ENCODE measurements around the gene C1orf35. TPM values are rescaled to one million over a fixed set of nuclear protein-coding genes. Genes with fewer than 3 reads are reported as not detected.

C1orf35 gene
- total RNA-seq, result 10 to 100 TPM; 24.7 to 25.6 TPM

GRCh38 chr1:228102791-228103620 is at the start of gene C1orf35:
Gene C1orf35, minus strand, starts transcription at chr1:228103325. Its CDS starts 98 bp downstream, at chr1:228103227.
- Mint-ChIP-seq H3K9me3 (ENCODE audit: insufficient read depth) (no peaks in the 10 kb centered on the region), H3K27me3 (ENCODE audit: low read depth) (no peaks in the 10 kb centered on the region), H3K4me3 (peak within 1 kb of the TSS; percentile 80), H3K36me3 (ENCODE audit: low read depth) (peaks cover 39% of the 10 kb centered on the region), H3K4me1 (ENCODE audit: low read depth) (peaks cover 38% of the 10 kb centered on the region), H3K27ac (peak within 1 kb of the TSS; percentile 91)
- CTCF ChIA-PET, result no interaction called here
- peak; percentile 96 for DNase-seq
- peak; percentile 87 for ATAC-seq
- POLR2A ChIA-PET, result no interaction called here

GRCh38 chr1:228152918-228153258 is 49.8 kb upstream of the C1orf35 start:
- H3K36me3 Mint-ChIP-seq (ENCODE audit: low read depth), result no peaks in the 10 kb centered on the region
- H3K4me1 Mint-ChIP-seq (ENCODE audit: low read depth), result peaks cover 40% of the 10 kb centered on the region
- H3K27ac Mint-ChIP-seq, result peak overlapping the region; percentile 68
- CTCF ChIA-PET, result interaction anchor here (0.6 to 1.5 kb wide), 2 partner anchors 13 to 369 kb away, joined by 3 to 4 read pairs; no protein-coding TSS in a partner anchor
- H3K27me3 Mint-ChIP-seq (ENCODE audit: low read depth), result no peaks in the 10 kb centered on the region
- DNase-seq (no peak), ATAC-seq (no peak)
- H3K4me3 Mint-ChIP-seq, result no peak overlapping the region
- H3K9me3 Mint-ChIP-seq (ENCODE audit: insufficient read depth), result no peaks in the 10 kb centered on the region
- POLR2A ChIA-PET, result no interaction called here

- H3K4me3 Mint-ChIP-seq, result no peak overlapping the region
- ATAC-seq, result no peak
- ChIA-PET CTCF (interaction anchor here (1.5 kb wide), 1 partner anchor 14 kb away, joined by 4 read pairs; no protein-coding TSS in a partner anchor), POLR2A (interaction anchor here (0.8 to 1.3 kb wide), 3 partner anchors 11 to 70 kb away, joined by 3 to 6 read pairs (median 3); no protein-coding TSS in a partner anchor)
- peaks cover 36% of the 10 kb centered on the region for H3K4me1 Mint-ChIP-seq (ENCODE audit: low read depth)
- no peaks in the 10 kb centered on the region for H3K9me3 Mint-ChIP-seq (ENCODE audit: insufficient read depth)
- H3K27me3 Mint-ChIP-seq (ENCODE audit: low read depth), result no peaks in the 10 kb centered on the region
- H3K27ac Mint-ChIP-seq, result peak overlapping the region; percentile 68
- H3K36me3 Mint-ChIP-seq (ENCODE audit: low read depth), result no peaks in the 10 kb centered on the region
- no peak for DNase-seq
These were observed 49.2 kb upstream of the C1orf35 start for GRCh38 chr1:228152097-228152917.

DNA sequence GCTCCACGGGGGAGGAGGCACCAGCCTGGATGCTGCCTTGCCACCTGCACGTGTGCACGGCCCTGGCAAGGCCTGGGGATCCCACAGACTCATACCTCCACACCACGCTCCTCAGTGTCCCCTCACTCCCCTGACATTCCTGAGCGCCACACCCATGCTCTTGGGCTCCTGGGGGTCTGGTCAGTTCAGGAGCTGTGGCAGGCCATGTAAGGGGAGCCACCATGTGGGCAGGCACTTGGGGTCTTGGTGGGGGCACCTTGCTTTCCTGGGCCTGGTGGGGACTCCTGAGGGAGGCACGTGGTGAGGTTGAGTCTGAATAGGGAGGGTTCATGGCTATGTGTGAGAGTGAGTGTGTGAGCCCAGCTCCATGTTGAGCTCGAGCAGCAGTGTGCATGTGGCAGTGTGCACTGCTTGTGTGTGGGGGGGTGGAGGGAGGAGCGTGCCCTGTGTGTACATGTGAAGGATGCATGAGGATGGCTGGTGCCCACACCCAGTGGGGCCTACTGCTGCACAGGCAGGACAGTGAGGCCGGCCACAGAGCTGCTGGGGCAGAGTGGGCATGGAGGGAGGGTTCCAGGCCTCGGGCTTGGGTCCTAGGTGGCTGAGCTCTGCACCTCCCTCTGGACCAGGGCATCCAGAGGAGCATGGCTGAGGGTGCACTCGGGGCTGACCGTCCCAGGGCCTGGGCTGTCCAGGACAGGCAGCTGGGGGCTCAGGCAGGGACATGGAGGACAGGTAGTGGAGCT is 48.2 kb upstream of the C1orf35 start:
- Mint-ChIP-seq H3K27ac (peak overlapping the region; percentile 22), H3K4me3 (no peak overlapping the region), H3K36me3 (ENCODE audit: low read depth) (no peaks in the 10 kb centered on the region), H3K27me3 (ENCODE audit: low read depth) (no peaks in the 10 kb centered on the region), H3K9me3 (ENCODE audit: insufficient read depth) (no peaks in the 10 kb centered on the region), H3K4me1 (ENCODE audit: low read depth) (peaks cover 28% of the 10 kb centered on the region)
- ATAC-seq (no peak), DNase-seq (no peak)
- ChIA-PET POLR2A (interaction anchor here (0.8 to 1.3 kb wide), 3 partner anchors 10 to 69 kb away, joined by 3 to 6 read pairs (median 3); no protein-coding TSS in a partner anchor), CTCF (no interaction called here)

- ATAC-seq, result no peak
- no peak for DNase-seq
- no peak overlapping the region for H3K4me3 Mint-ChIP-seq
- no peaks in the 10 kb centered on the region for H3K36me3 Mint-ChIP-seq (ENCODE audit: low read depth)
- no peaks in the 10 kb centered on the region for H3K9me3 Mint-ChIP-seq (ENCODE audit: insufficient read depth)
- ChIA-PET CTCF (no interaction called here), POLR2A (no interaction called here)
- H3K27ac Mint-ChIP-seq, result no peak overlapping the region
- no peaks in the 10 kb centered on the region for H3K27me3 Mint-ChIP-seq (ENCODE audit: low read depth)
- peaks cover 21% of the 10 kb centered on the region for H3K4me1 Mint-ChIP-seq (ENCODE audit: low read depth)
These were observed 47.5 kb upstream of the C1orf35 start for GRCh38 chr1:228150461-228151179.

DNA sequence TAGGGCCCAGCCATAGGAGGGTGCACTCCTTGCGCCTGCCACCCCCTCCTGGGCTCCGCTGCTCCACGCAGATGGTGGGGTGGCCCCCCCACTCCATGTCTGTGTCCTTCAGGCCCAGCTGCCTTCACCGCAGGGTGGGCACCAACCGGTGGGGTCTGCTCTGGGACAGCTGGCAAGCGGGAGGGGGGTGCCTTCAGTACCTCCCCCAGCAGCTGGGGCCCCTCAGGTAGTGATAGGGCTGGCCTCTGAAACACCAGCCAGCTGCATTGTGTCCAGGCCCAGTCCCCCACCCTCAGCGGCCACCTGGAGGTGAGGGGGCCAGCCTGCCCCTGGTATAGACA is 47.0 kb upstream of the C1orf35 start:
- DNase-seq (no peak), ATAC-seq (no peak)
- no peak overlapping the region for H3K4me3 Mint-ChIP-seq
- peaks cover 17% of the 10 kb centered on the region for H3K4me1 Mint-ChIP-seq (ENCODE audit: low read depth)
- ChIA-PET CTCF (no interaction called here), POLR2A (no interaction called here)
- H3K36me3 Mint-ChIP-seq (ENCODE audit: low read depth), result no peaks in the 10 kb centered on the region
- no peak overlapping the region for H3K27ac Mint-ChIP-seq
- no peaks in the 10 kb centered on the region for H3K27me3 Mint-ChIP-seq (ENCODE audit: low read depth)
- no peaks in the 10 kb centered on the region for H3K9me3 Mint-ChIP-seq (ENCODE audit: insufficient read depth)

DNA sequence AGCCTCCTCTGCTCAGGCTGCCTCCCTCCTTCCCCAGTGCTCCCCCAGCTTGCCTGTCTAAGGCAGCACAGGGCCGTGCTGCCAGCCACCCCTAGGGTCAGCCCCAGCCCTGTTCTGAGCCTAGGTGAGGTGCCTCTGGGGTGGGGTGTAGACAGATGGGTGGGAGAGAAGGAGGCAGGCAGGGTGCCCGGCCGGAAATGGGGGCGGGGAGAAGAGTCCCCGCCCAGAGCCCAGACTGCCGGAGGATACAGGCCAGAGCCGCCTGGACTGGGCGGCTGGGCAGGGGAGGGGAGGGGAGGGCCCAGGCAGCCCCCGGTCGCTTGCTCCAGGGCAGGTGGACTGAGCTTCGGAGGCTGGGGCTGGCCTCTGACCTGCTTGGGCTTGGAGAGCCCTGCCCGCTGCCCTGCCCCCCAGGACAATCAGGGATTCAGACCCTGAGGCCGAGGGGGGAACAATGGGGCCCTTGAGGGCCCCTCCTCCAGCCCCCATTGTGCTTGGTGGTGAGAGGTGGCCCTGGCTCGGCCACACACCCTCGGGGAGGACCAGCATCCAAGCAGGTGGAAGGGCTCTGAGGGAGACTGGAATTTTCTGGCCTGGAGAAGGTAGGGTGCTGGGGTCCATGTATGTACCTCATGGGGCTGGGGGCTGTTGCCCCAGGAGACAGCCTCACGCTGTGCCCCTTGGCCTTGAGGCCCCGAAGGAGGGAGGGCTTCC is 46.4 kb upstream of the C1orf35 start, which contains the start of gene GJC2:
Gene GJC2, plus strand, starts transcription at position 525 of the 714 bp plus-strand sequence. CDS start 7,829 bp downstream, outside the sequence.
- Mint-ChIP-seq H3K27me3 (ENCODE audit: low read depth) (no peaks in the 10 kb centered on the region), H3K27ac (no peak within 1 kb of the TSS), H3K4me1 (ENCODE audit: low read depth) (peaks cover 11% of the 10 kb centered on the region), H3K4me3 (no peak within 1 kb of the TSS), H3K9me3 (ENCODE audit: insufficient read depth) (no peaks in the 10 kb centered on the region), H3K36me3 (ENCODE audit: low read depth) (no peaks in the 10 kb centered on the region)
- no peak for DNase-seq
- CTCF ChIA-PET, result no interaction called here
- ATAC-seq, result no peak
- POLR2A ChIA-PET, result no interaction called here

DNA sequence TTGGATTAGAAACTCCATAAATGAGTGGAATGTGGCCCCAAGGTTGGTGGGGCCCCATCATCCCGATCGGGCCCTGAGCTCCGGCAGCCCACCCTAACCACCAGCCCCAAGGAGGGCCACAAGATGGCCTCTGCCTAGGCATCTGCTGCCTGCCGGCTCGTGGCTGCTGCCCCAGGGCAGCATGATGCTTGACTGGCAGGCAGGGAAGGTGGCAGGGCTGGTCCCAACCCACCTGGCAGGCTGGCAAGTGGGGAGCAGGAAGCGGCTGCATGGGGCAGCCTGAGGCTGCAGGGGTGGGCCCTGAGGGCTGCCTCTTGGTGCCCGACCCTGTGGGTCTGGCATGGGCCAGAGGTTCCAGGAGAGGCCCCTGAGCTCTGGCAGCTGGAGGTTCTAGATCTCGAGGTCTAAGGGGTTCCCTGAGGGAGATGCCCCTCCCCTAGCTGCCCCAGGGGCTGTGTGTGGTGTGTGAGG is 45.8 kb upstream of the C1orf35 start:
- Mint-ChIP-seq H3K36me3 (ENCODE audit: low read depth) (no peaks in the 10 kb centered on the region), H3K27ac (no peak overlapping the region), H3K27me3 (ENCODE audit: low read depth) (no peaks in the 10 kb centered on the region), H3K4me1 (ENCODE audit: low read depth) (peaks cover 14% of the 10 kb centered on the region), H3K4me3 (no peak overlapping the region), H3K9me3 (ENCODE audit: insufficient read depth) (no peaks in the 10 kb centered on the region)
- no peak for DNase-seq
- no peak for ATAC-seq
- POLR2A ChIA-PET, result no interaction called here
- CTCF ChIA-PET, result no interaction called here

GRCh38 chr1:228148196-228148861 is 45.2 kb upstream of the C1orf35 start:
- ChIA-PET CTCF (no interaction called here), POLR2A (no interaction called here)
- DNase-seq (no peak), ATAC-seq (no peak)
- Mint-ChIP-seq H3K27ac (no peak overlapping the region), H3K9me3 (ENCODE audit: insufficient read depth) (no peaks in the 10 kb centered on the region), H3K4me1 (ENCODE audit: low read depth) (peaks cover 21% of the 10 kb centered on the region), H3K36me3 (ENCODE audit: low read depth) (peaks cover 6% of the 10 kb centered on the region), H3K27me3 (ENCODE audit: low read depth) (no peaks in the 10 kb centered on the region), H3K4me3 (no peak overlapping the region)

DNA sequence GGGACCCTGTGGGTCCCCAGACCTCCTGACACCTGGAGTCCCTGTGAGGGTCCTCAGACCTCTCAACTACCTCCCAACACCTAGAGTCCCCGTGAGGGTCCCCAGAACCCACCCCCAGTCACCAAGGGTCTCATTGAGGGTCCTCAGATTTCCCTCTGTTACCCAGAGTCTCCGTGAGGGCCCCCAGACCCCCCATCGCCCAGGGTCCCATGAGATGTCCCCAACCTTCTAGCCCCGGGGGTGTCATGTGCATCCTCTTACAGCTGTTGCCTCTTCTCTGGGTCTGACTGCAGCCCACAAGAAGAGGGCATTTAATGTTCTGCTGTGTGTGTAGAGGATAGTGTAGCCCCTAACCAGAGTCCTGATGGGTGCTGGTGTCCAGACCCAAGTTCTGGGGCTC is 44.6 kb upstream of the C1orf35 start:
- CTCF ChIA-PET, result no interaction called here
- H3K9me3 Mint-ChIP-seq (ENCODE audit: insufficient read depth), result no peaks in the 10 kb centered on the region
- POLR2A ChIA-PET, result no interaction called here
- H3K4me1 Mint-ChIP-seq (ENCODE audit: low read depth), result peaks cover 25% of the 10 kb centered on the region
- no peaks in the 10 kb centered on the region for H3K27me3 Mint-ChIP-seq (ENCODE audit: low read depth)
- DNase-seq (no peak), ATAC-seq (no peak)
- H3K4me3 Mint-ChIP-seq, result no peak overlapping the region
- H3K27ac Mint-ChIP-seq, result peak overlapping the region; percentile 25
- H3K36me3 Mint-ChIP-seq (ENCODE audit: low read depth), result peaks cover 12% of the 10 kb centered on the region
